ENCODE results near the gene DPYSL3.

Gene DPYSL3

GRCh38 chr5:147487031-147487750, 22.7 kb downstream of the DPYSL3 start:
- Histone ChIP-seq H3K36me3 (ENCODE audit: low read depth) (no peaks in the 10 kb centered on the region), H3K27me3 (ENCODE audit: insufficient read depth, poor library complexity, severe bottlenecking) (no peaks in the 10 kb centered on the region), H3K9me3 (ENCODE audit: severe bottlenecking) (no peaks in the 10 kb centered on the region), H3K4me3 (ENCODE audit: severe bottlenecking) (no peak overlapping the region), H3K4me1 (ENCODE audit: insufficient read depth, poor library complexity, severe bottlenecking) (no peaks in the 10 kb centered on the region), H3K27ac (ENCODE audit: poor library complexity, severe bottlenecking) (no peak overlapping the region)
- DNase-seq (ENCODE audit: low spot score) (no peak), ATAC-seq (ENCODE audit: low read depth) (no peak)
- TF ChIP-seq CTCF (IDR thresholded peaks at IDR 0.05; ENCODE audit: poor library complexity, severe bottlenecking), result no peak

DNA sequence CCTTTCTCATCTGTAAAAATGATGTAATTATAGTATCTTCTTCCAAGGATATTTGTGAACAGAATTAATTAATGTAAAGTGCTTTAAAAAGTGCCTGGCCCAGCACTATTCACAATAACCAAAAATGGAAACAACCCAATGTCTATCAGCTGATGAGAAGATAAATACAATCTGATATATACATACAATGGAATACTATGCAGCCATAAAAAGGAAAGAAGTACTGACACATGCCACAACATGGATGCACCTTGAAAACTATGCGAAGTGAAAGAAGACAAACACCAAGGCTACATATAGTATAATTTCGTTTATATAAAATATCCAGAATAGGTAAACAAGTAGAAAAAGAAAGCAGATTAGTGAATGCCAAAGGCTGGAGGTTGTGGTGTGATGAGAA, 24.1 kb downstream of the DPYSL3 start:
- TF ChIP-seq CTCF (IDR thresholded peaks at IDR 0.05; ENCODE audit: poor library complexity, severe bottlenecking), result no peak
- Histone ChIP-seq H3K4me1 (ENCODE audit: insufficient read depth, poor library complexity, severe bottlenecking) (no peaks in the 10 kb centered on the region), H3K9me3 (ENCODE audit: severe bottlenecking) (no peaks in the 10 kb centered on the region), H3K36me3 (ENCODE audit: low read depth) (no peaks in the 10 kb centered on the region), H3K4me3 (ENCODE audit: severe bottlenecking) (no peak overlapping the region), H3K27me3 (ENCODE audit: insufficient read depth, poor library complexity, severe bottlenecking) (no peaks in the 10 kb centered on the region), H3K27ac (ENCODE audit: poor library complexity, severe bottlenecking) (no peak overlapping the region)
- DNase-seq (ENCODE audit: low spot score) (no peak), ATAC-seq (ENCODE audit: low read depth) (no peak)

DNA sequence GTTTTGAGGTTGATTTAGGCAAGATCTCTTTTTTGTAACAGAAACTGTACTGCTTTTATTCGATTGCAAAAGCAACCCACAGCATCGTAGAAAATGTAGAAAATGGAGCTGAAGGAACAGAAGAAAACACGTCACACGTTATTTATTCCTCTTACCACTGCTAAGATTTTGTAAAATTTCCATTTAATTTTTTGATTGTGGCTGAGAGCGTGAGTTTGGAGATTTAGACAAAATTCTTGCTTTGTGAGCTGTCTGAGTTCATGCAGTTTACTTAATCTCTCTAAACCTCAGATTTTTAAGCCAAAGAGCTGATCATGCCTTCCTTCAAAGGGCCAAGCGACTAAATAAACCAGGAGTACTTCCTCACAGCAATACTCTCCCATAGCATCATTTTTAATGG, 24.8 kb downstream of the DPYSL3 start:
- Histone ChIP-seq H3K27ac (ENCODE audit: poor library complexity, severe bottlenecking) (no peak overlapping the region), H3K36me3 (ENCODE audit: low read depth) (no peaks in the 10 kb centered on the region), H3K9me3 (ENCODE audit: severe bottlenecking) (no peaks in the 10 kb centered on the region), H3K4me3 (ENCODE audit: severe bottlenecking) (no peak overlapping the region), H3K27me3 (ENCODE audit: insufficient read depth, poor library complexity, severe bottlenecking) (no peaks in the 10 kb centered on the region), H3K4me1 (ENCODE audit: insufficient read depth, poor library complexity, severe bottlenecking) (no peaks in the 10 kb centered on the region)
- DNase-seq (ENCODE audit: low spot score) (no peak), ATAC-seq (ENCODE audit: low read depth) (no peak)
- no peak for TF ChIP-seq CTCF (IDR thresholded peaks at IDR 0.05; ENCODE audit: poor library complexity, severe bottlenecking)

DNA sequence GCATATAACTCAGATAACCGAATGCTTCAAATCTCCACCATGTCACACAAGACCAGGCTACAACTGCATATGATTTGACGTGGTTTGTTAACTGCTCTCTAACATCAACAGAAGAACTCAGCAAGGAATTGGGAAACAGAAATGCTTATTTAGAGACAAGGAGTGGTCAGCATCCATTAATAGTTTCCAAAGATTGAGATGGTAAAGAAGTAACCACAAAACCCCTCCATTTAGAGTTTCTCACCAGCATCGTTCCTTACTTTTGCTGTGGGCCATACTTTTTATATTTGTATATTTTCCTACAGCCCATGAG, 25.2 kb downstream of the DPYSL3 start:
- Histone ChIP-seq H3K27me3 (ENCODE audit: insufficient read depth, poor library complexity, severe bottlenecking) (no peaks in the 10 kb centered on the region), H3K4me3 (ENCODE audit: severe bottlenecking) (no peak overlapping the region), H3K36me3 (ENCODE audit: low read depth) (no peaks in the 10 kb centered on the region), H3K4me1 (ENCODE audit: insufficient read depth, poor library complexity, severe bottlenecking) (no peaks in the 10 kb centered on the region), H3K9me3 (ENCODE audit: severe bottlenecking) (no peaks in the 10 kb centered on the region), H3K27ac (ENCODE audit: poor library complexity, severe bottlenecking) (no peak overlapping the region)
- ATAC-seq (ENCODE audit: low read depth) (no peak), DNase-seq (ENCODE audit: low spot score) (no peak)
- no peak for TF ChIP-seq CTCF (IDR thresholded peaks at IDR 0.05; ENCODE audit: poor library complexity, severe bottlenecking)

- no peak for DNase-seq (ENCODE audit: low spot score)
- peak; percentile 44; the same call in 2 of the 3 replicates for ATAC-seq (ENCODE audit: low read depth)
- H3K27ac ChIP-seq (ENCODE audit: poor library complexity, severe bottlenecking), result no peak overlapping the region
Measured at GRCh38 chr5:147483961-147484707, 25.7 kb downstream of the DPYSL3 start.

More at GRCh38 chr5:147483961-147484707, 25.7 kb downstream of the DPYSL3 start:
- Histone ChIP-seq H3K4me3 (ENCODE audit: severe bottlenecking) (no peak overlapping the region), H3K27me3 (ENCODE audit: insufficient read depth, poor library complexity, severe bottlenecking) (no peaks in the 10 kb centered on the region), H3K4me1 (ENCODE audit: insufficient read depth, poor library complexity, severe bottlenecking) (no peaks in the 10 kb centered on the region), H3K9me3 (ENCODE audit: severe bottlenecking) (no peaks in the 10 kb centered on the region), H3K36me3 (ENCODE audit: low read depth) (no peaks in the 10 kb centered on the region)
- no peak for TF ChIP-seq CTCF (IDR thresholded peaks at IDR 0.05; ENCODE audit: poor library complexity, severe bottlenecking)
